HepG2 (cell line): ENCODE data around the gene BEX3. TPM values are rescaled to one million over a fixed set of nuclear protein-coding genes. Genes with fewer than 3 reads are reported as not detected.
"Not testable (repeated sequence)": the region's sequence is repeated elsewhere in the genome, so short reads cannot be mapped to it uniquely, and the experiment has no call there.

Experiments used
- ATAC-seq: fragments of 200-7000 bp; cut with Tn5 transposase; 3 replicates; pipeline ENCODE4 v1.9.1; 2020; ENCODE audit warnings: mild to moderate bottlenecking, moderate library complexity
- BruUV-seq: library from RNA; stranded (reverse); fragments of 400-500 nt; replicated peaks from 2 replicates; lab custom pipeline; 2021; lab: Mats Ljungman, UMichigan
- CTCF ChIA-PET: fragments of 300-600 bp; formaldehyde crosslinking; extraction: SDS; loops from one replicate; lab custom pipeline; 2021; ENCODE audit warnings: low total read pairs, inconsistent platforms, low intra/inter-chr PET ratio; lab: Yijun Ruan, JAX
- POLR2A ChIA-PET: fragments of 350-600 bp; sonication (Branson Sonifier 250); formaldehyde crosslinking; loops from one replicate; lab custom pipeline; 2020; ENCODE audit warnings: antibody characterized with exemption, inconsistent platforms; lab: Yijun Ruan, JAX
- DNase-seq: peaks from one replicate; pipeline ENCODE4 v3.0.0-alpha.2; 2015; ENCODE audit warnings: low spot score
- FAIRE-seq: peaks from 3 replicates; lab custom pipeline; 2011; peaks lifted over from hg19 to GRCh38; lab: Jason Lieb, UNC
- H2AFZ ChIP-seq: one replicate; pipeline ENCODE4 v1.6.1; 2011; ENCODE audit warnings: low read length, inconsistent platforms
- H3K27ac ChIP-seq: fragments of 300-600 bp; 3 replicates; pipeline ENCODE4 v1.8.0; 2011; ENCODE audit warnings: mixed run types, mild to moderate bottlenecking, mixed read lengths, low read length, inconsistent platforms; ENCODE audit not compliant: insufficient read depth; ENCODE audit errors: extremely low read length
- H3K27me3 ChIP-seq, 2 experiments: fragments of 200-600 bp in 1 of 2; 2 replicates in 1 of 2; 3 replicates in 1 of 2; pipeline versions ENCODE4 v1.6.0 to v1.8.0; 2011; ENCODE audit warnings: low read length in 2 of 2, mild to moderate bottlenecking in 2 of 2, moderate library complexity in 2 of 2, inconsistent platforms in 1 of 2; ENCODE audit not compliant: insufficient read depth in 2 of 2, control insufficient read depth in 1 of 2
- H3K36me3 ChIP-seq, 2 experiments: fragments of 200-600 bp in 1 of 2; replicated peaks in 1 of 2; 2 replicates in 1 of 2; 3 replicates in 1 of 2; pipeline versions ENCODE4 v1.5.1 to v1.8.0; 2011; ENCODE audit warnings: low read length in 2 of 2, inconsistent platforms in 1 of 2; ENCODE audit not compliant: insufficient read depth in 2 of 2, control insufficient read depth in 1 of 2
- H3K4me1 ChIP-seq: 2 replicates; pipeline ENCODE4 v1.5.1; 2012; ENCODE audit warnings: low read length, inconsistent platforms; ENCODE audit not compliant: insufficient read depth
- H3K4me2 ChIP-seq: 2 replicates; pipeline ENCODE4 v1.6.0; 2011; ENCODE audit warnings: low read depth, low read length, inconsistent platforms
- H3K4me3 ChIP-seq, 3 experiments: fragments of 200-600 bp in 1 of 3; sonication (generic), shearing (Covaris generic) in 1 of 3; replicated peaks in 1 of 3; 2 replicates each; pipeline ENCODE4 v1.5.1; 2011 to 2016; ENCODE audit warnings: low read length in 3 of 3, inconsistent platforms in 2 of 3, low read depth in 2 of 3, mild to moderate bottlenecking in 2 of 3, control low read depth in 1 of 3, mixed read lengths in 1 of 3; ENCODE audit not compliant: insufficient read depth in 1 of 3
- H3K79me2 ChIP-seq: one replicate; pipeline ENCODE4 v1.6.1; 2011; ENCODE audit warnings: low read length, inconsistent platforms; ENCODE audit not compliant: insufficient read depth
- H3K9ac ChIP-seq: 2 replicates; pipeline ENCODE4 v1.6.0; 2011; ENCODE audit warnings: mild to moderate bottlenecking, low read depth, low read length, inconsistent platforms; ENCODE audit not compliant: insufficient read depth
- H3K9me3 ChIP-seq: 2 replicates; pipeline ENCODE4 v1.5.1; 2012; ENCODE audit warnings: mild to moderate bottlenecking, low read length
- H4K20me1 ChIP-seq: 2 replicates; pipeline ENCODE4 v1.6.0; 2011; ENCODE audit warnings: inconsistent platforms, mild to moderate bottlenecking, low read length, moderate library complexity; ENCODE audit not compliant: insufficient read depth
- ATF7-NPFF ChIP-seq: sonication (generic); formaldehyde crosslinking; IDR thresholded peaks from 2 replicates; pipeline ENCODE4 v1.8.1; 2023; ENCODE audit warnings: mild to moderate bottlenecking, low read depth, missing genetic modification reagents, moderate library complexity
- MZF1 ChIP-seq: sonication (generic); formaldehyde crosslinking; IDR thresholded peaks from 2 replicates; pipeline ENCODE4 v1.8.1; 2023; ENCODE audit warnings: mild to moderate bottlenecking, missing genetic modification reagents, borderline replicate concordance
- NCOA5 ChIP-seq: sonication (generic); formaldehyde crosslinking; IDR thresholded peaks from 2 replicates; pipeline ENCODE4 v1.4.0; 2020; ENCODE audit warnings: missing genetic modification reagents
- SCMH1 ChIP-seq: sonication (generic); formaldehyde crosslinking; IDR thresholded peaks from 2 replicates; pipeline ENCODE4 v1.9.0; 2021; ENCODE audit warnings: missing genetic modification reagents, mild to moderate bottlenecking, borderline replicate concordance
- U2AF2 ChIP-seq: fragments of 200-400 bp; formaldehyde crosslinking; IDR thresholded peaks from 2 replicates; pipeline ENCODE4 v1.6.1; 2017; ENCODE audit warnings: low read depth, mild to moderate bottlenecking, low read length
- ZNF10 ChIP-seq: sonication (generic); formaldehyde crosslinking; IDR thresholded peaks from 2 replicates; pipeline ENCODE4 v1.4.0; 2020; ENCODE audit warnings: mild to moderate bottlenecking, low read depth, missing genetic modification reagents, borderline replicate concordance
- ZNF496 ChIP-seq: sonication (generic); formaldehyde crosslinking; IDR thresholded peaks from 2 replicates; pipeline ENCODE4 v1.8.1; 2023; ENCODE audit warnings: mild to moderate bottlenecking, moderate library complexity, missing genetic modification reagents; ENCODE audit not compliant: insufficient replicate concordance
- WGBS: methylation state at CpG from one replicate; pipeline ENCODE4 v1.1.6; 2017; ENCODE audit warnings: low lambda C conversion rate; 5-methylcytosine and 5-hydroxymethylcytosine counted together
- in situ Hi-C: cut with HindIII; loops from 2 replicates; pipeline ENCODE4 v1.10.0; 2017; ENCODE audit warnings: low pct_unique_long_range_greater_than_20kb; ENCODE audit not compliant: extremely low pct_ligation_motif_present
- intact Hi-C: fragments of 100-400 bp; cut with micrococcal nuclease; formaldehyde crosslinking; loops from one replicate; pipeline ENCODE4 v1.10.0; 2022; ENCODE audit not compliant: unreplicated experiment
- polyA plus RNA-seq, 8 experiments: library from polyadenylated mRNA; depleted of rRNA in 3 of 8; stranded (reverse) in 7 of 8; unstranded in 1 of 8; fragments of >200 nt; fragmentation: Illumina TruSeq in 4 of 8; extraction: Trizol in 4 of 8; gene quantifications; 2 replicates each; pipeline versions ENCODE4 v1.2.1 to v1.2.3, GENCODE V29; 2011 to 2016; ENCODE audit warnings: low read depth in 4 of 8, missing spikeins in 1 of 8, mixed read lengths in 1 of 8; ENCODE audit not compliant: insufficient read depth in 1 of 8
- total RNA-seq, 5 experiments: library from RNA; depleted of rRNA; stranded (reverse); fragments of >200 nt; fragmentation: Illumina TruSeq; extraction: Trizol; gene quantifications; 2 replicates each; pipeline ENCODE4 v1.2.3, GENCODE V29; 2016; ENCODE audit warnings: low read depth in 1 of 5

Gene BEX3
- total and polyA plus RNA-seq, 2 of the 13 experiments (the other 11 are each of a cell fraction or from before 2014, with no cell fraction given), result 50.9 to 55.8 TPM

- no peaks in the 10 kb centered on the region for H3K27me3 ChIP-seq
- no peaks in the 10 kb centered on the region for H4K20me1 ChIP-seq
- no peak overlapping the region for H3K9ac ChIP-seq
- ChIA-PET POLR2A (no interaction called here), CTCF (no interaction called here)
- WGBS, result 90% methylated on average over 1 of the region's 1 CpG
- in situ Hi-C loops (no loop called here), intact Hi-C loops (no loop called here)
- no peaks in the 10 kb centered on the region for H3K4me1 ChIP-seq
- DNase-seq, result no peak
- no peak for FAIRE-seq
- TF ChIP-seq MZF1 (CRISPR knock-in tag) (no peak), ZNF10 (CRISPR knock-in tag) (no peak), NCOA5 (no peak), U2AF2 (no peak)
- H3K79me2 ChIP-seq, result no peaks in the 10 kb centered on the region
- BruUV-seq, result no TSS peak
- H2AFZ ChIP-seq, result no peak overlapping the region
- no peaks in the 10 kb centered on the region for H3K36me3 ChIP-seq
- no peak for ATAC-seq
- H3K4me3 ChIP-seq, result no peak overlapping the region
- H3K4me2 ChIP-seq, result no peak overlapping the region
- no peaks in the 10 kb centered on the region for H3K9me3 ChIP-seq
- no peak overlapping the region for H3K27ac ChIP-seq
These were observed 29.9 kb downstream of the BEX3 start for GRCh38 chrX:103406256-103406655.

- ATAC-seq (no peak), FAIRE-seq (no peak), DNase-seq (no peak)
- Histone ChIP-seq H3K4me2 (no peak overlapping the region), H3K27me3 (no peaks in the 10 kb centered on the region), H3K27ac (no peak overlapping the region), H3K9ac (no peak overlapping the region), H4K20me1 (no peaks in the 10 kb centered on the region), H2AFZ (no peak overlapping the region), H3K4me1 (no peaks in the 10 kb centered on the region), H3K9me3 (no peaks in the 10 kb centered on the region), H3K79me2 (no peaks in the 10 kb centered on the region), H3K4me3 (no peak overlapping the region), H3K36me3 (no peaks in the 10 kb centered on the region)
- intact Hi-C loops (no loop called here), in situ Hi-C loops (no loop called here)
- POLR2A ChIA-PET, result no interaction called here
- WGBS, result 100% methylated on average over 1 of the region's 2 CpGs
- CTCF ChIA-PET, result no interaction called here
- TF ChIP-seq ATF7-NPFF (CRISPR knock-in tag), result no peak
- TF ChIP-seq SCMH1 (CRISPR knock-in tag), result no peak
- no peak for TF ChIP-seq ZNF496 (CRISPR knock-in tag)
- no TSS peak for BruUV-seq
These were observed 31.4 kb downstream of the BEX3 start for GRCh38 chrX:103407776-103408175.

DNA sequence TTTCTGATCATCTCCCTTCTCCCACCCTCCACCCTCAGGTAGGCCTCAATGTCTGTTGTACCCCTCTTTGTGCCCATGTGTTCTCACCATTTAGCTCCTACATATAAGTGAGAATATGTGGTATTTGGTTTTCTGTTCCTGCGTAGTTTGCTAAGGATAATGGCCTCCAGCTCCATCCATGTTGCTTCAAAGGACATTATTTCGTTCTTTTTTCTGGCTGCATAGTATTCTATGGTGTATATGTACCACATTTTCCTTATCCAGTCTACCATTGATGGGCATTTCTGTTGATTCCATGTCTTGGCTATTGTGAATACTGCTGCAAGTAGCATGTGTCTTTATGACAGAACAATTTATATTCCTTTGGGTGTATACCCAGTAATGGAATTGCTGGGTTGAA, 35.4 kb downstream of the BEX3 start:
- H3K27ac ChIP-seq, POLR2A ChIA-PET, H3K9me3 ChIP-seq, DNase-seq, H3K4me2 ChIP-seq, H2AFZ ChIP-seq, intact Hi-C loops, H4K20me1 ChIP-seq, H3K4me3 ChIP-seq, H3K79me2 ChIP-seq, FAIRE-seq, ATAC-seq, BruUV-seq, H3K27me3 ChIP-seq, CTCF ChIA-PET, H3K4me1 ChIP-seq, H3K36me3 ChIP-seq, H3K9ac ChIP-seq: not testable (repeated sequence)
- 41% methylated on average over 2 of the region's 2 CpGs for WGBS
- in situ Hi-C loops, result loop anchor here (10.0 kb wide), 1 partner anchor 63 kb away; no protein-coding TSS in a partner anchor
